Stimulated activated CD8-positive, alpha-beta memory T cell treated with anti-CD3 and anti-CD28 coated beads, Interleukin-12 subunit alpha, Interleukin-12 subunit beta, amount 100 ng/mL, for 1 hour (primary cell): Measurements from ENCODE around the gene SEMG1.

Experiments
- DNase-seq: peaks from one replicate; pipeline ENCODE4 v3.0.0-alpha.2; 2020; ENCODE audit warnings: low read depth

Gene SEMG1

GRCh38 chr20:45206725-45207124 is at the start of gene SEMG1:
TSS of gene SEMG1 (plus strand) at chr20:45207033. CDS start at chr20:45207054, 21 bp downstream.
- DNase-seq = no peak

- no peak for DNase-seq
These were observed 48.9 kb upstream of the SEMG1 start for GRCh38 chr20:45157962-45158361.

GRCh38 chr20:45163083-45163803 is 43.6 kb upstream of the SEMG1 start:
- DNase-seq = no peak

GRCh38 chr20:45164906-45165305 is 41.9 kb upstream of the SEMG1 start:
- no peak for DNase-seq

- DNase-seq = no peak
These were observed 33.3 kb upstream of the SEMG1 start for GRCh38 chr20:45173522-45173921.

- DNase-seq = no peak
These were observed 32.1 kb upstream of the SEMG1 start, which contains the start of gene PI3 for GRCh38 chr20:45174434-45175364. TSS of gene PI3 (plus strand) at chr20:45174902. CDS start at chr20:45174923, 21 bp downstream.

GRCh38 chr20:45176526-45177267 is 30.1 kb upstream of the SEMG1 start:
- DNase-seq = no peak

- DNase-seq = no peak
These were observed 27.7 kb upstream of the SEMG1 start for GRCh38 chr20:45179166-45179565.

- DNase-seq = no peak
These were observed 25.2 kb upstream of the SEMG1 start for GRCh38 chr20:45181639-45182038.

- DNase-seq = no peak
These were observed 23.7 kb upstream of the SEMG1 start for GRCh38 chr20:45183084-45183483.

- no peak for DNase-seq
These were observed 19.1 kb upstream of the SEMG1 start for GRCh38 chr20:45187693-45188092.

GRCh38 chr20:45189067-45189609 is 17.7 kb upstream of the SEMG1 start:
- no peak for DNase-seq

GRCh38 chr20:45189861-45190260 is 17.0 kb upstream of the SEMG1 start:
- DNase-seq = no peak

GRCh38 chr20:45191926-45192325 is 14.9 kb upstream of the SEMG1 start:
- no peak for DNase-seq

- no peak for DNase-seq
These were observed 13.5 kb upstream of the SEMG1 start for GRCh38 chr20:45193331-45193730.

- DNase-seq = no peak
These were observed 3.1 kb downstream of the SEMG1 start for GRCh38 chr20:45209924-45210323.

GRCh38 chr20:45211569-45212474 is 5.0 kb downstream of the SEMG1 start:
- no peak for DNase-seq

GRCh38 chr20:45212836-45213235 is 6.0 kb downstream of the SEMG1 start:
- no peak for DNase-seq

- no peak for DNase-seq
These were observed 11.3 kb downstream of the SEMG1 start for GRCh38 chr20:45218124-45218523.

GRCh38 chr20:45218636-45219035 is 11.8 kb downstream of the SEMG1 start:
- DNase-seq = no peak

GRCh38 chr20:45221076-45221475 is 14.2 kb downstream of the SEMG1 start, which contains the start of gene SEMG2:
TSS of gene SEMG2 (plus strand) at chr20:45221373. CDS start at chr20:45221390, 17 bp downstream.
- DNase-seq = no peak
